HTERT RPE-1 (cell line): ENCODE data around the gene CCDC172.

Experiments used
- in situ Hi-C: fragments of 300-500 bp; cut with MboI; formaldehyde crosslinking; loops from 4 replicates; pipeline ENCODE4 v1.14.3; 2020; ENCODE audit warnings: low sequenced_read_pairs

Gene CCDC172

GRCh38 chr10:116429288-116429977 is 105.2 kb downstream of the CCDC172 start:
- in situ Hi-C loops = no loop called here
